Heart right ventricle (tissue), 16 donors: Measurements from ENCODE around the gene CFAP61. TPM values are rescaled to one million over a fixed set of nuclear protein-coding genes. Genes with fewer than 3 reads are reported as not detected.

Source experiments
- ATAC-seq, 8 donors: fragments of 200-7000 bp; cut with Tn5 transposase; one replicate each; pipeline ENCODE4 v1.9.1; 2020; ENCODE audit warnings: mild to moderate bottlenecking in 8 of 8, moderate library complexity in 8 of 8, moderate number of reproducible peaks in 1 of 8
- DNase-seq, 2 donors: peaks; one replicate each; pipeline ENCODE4 v3.0.0-alpha.2; 2020
- H3K27ac ChIP-seq, 10 donors: fragments of 200-600 bp; sonication (generic) in 2 of 10; one replicate each; pipeline versions ENCODE4 v1.5.0 to v1.8.0; 2020 to 2022; ENCODE audit warnings: mild to moderate bottlenecking in 3 of 10
- H3K27me3 ChIP-seq, 7 donors: fragments of 200-600 bp; one replicate each; pipeline ENCODE4 v1.8.0; 2021 to 2022; ENCODE audit warnings: mild to moderate bottlenecking in 2 of 7
- H3K36me3 ChIP-seq, 9 donors: fragments of 200-600 bp; sonication (generic) in 1 of 9; one replicate each; pipeline versions ENCODE4 v1.5.0 to v1.8.0; 2020 to 2022; ENCODE audit warnings: mild to moderate bottlenecking in 2 of 9
- H3K4me1 ChIP-seq, 9 donors: fragments of 200-600 bp; sonication (generic) in 1 of 9; one replicate each; pipeline versions ENCODE4 v1.5.0 to v1.8.0; 2020 to 2022; ENCODE audit warnings: mild to moderate bottlenecking in 4 of 9
- H3K4me3 ChIP-seq, 10 donors: fragments of 200-600 bp; sonication (generic) in 2 of 10; one replicate each; pipeline versions ENCODE4 v1.5.0 to v1.8.0; 2020 to 2022; ENCODE audit warnings: mild to moderate bottlenecking in 7 of 10, moderate library complexity in 2 of 10
- H3K9me3 ChIP-seq, 11 donors: fragments of 200-600 bp in 10 of 11; sonication (generic) in 2 of 11; one replicate each; pipeline versions ENCODE4 v1.5.0 to v1.8.0; 2013 to 2022; ENCODE audit warnings: mild to moderate bottlenecking in 2 of 11, control low read depth in 1 of 11, moderate library complexity in 1 of 11
- CTCF ChIP-seq, 9 donors: fragments of 200-600 bp; sonication (generic) in 2 of 9; IDR thresholded peaks; one replicate each; pipeline versions ENCODE4 v1.5.0 to v1.8.0; 2021 to 2022; ENCODE audit warnings: antibody characterized with exemption in 9 of 9, mild to moderate bottlenecking in 5 of 9, moderate library complexity in 1 of 9
- WGBS, 2 donors: extraction: QIAGEN DNeasy Blood & Tissue Kit; methylation state at CpG; one replicate each; pipeline ENCODE4 v1.1.7; 2013; ENCODE audit warnings: inconsistent platforms in 1 of 2; 5-methylcytosine and 5-hydroxymethylcytosine counted together
- intact Hi-C, 10 donors: fragments of 100-400 bp; cut with DNase I; formaldehyde crosslinking; loops; one replicate each; pipeline versions ENCODE4 v1.11.1 to v1.14.2; 2022
- polyA plus RNA-seq, 2 donors: library from polyadenylated mRNA; stranded (reverse); fragments of 200-250 nt; gene quantifications; one replicate each; pipeline ENCODE4 v1.2.3, GENCODE V29; 2013
- total RNA-seq, 10 donors: library from RNA; stranded (reverse); fragmentation: NEBNext Ultra II Directional in 3 of 10; extraction: Animal tissue kit (Norgen Biotek cat#: 25700) in 3 of 10; gene quantifications; one replicate each; pipeline versions ENCODE4 v1.2.1 to v1.2.4, GENCODE V29; 2021 to 2023
- donor health status: Arrhythmogenic right ventricular cardiomyopathy.
- donor health status: ischemic (EF 13 %, LVEDD 7.1; RV severe dilation, severe dysfunction).
- donor health status: healthy with polysubstance abuse.
- donor health status: DM: no; HTN: yes; CAD: no.
- donor health status: DM: no; HTN: no; CAD: no.
- donor health status: ischemic (EF 25% LVEDD 6.9; RV normal size, moderate dysfunction).
- donor health status: ischemic (EF 25% LVEDD 5.7; RV mildly dilated, moderate dysfunction).
- donor health status: healthy.
- donor health status: DM: yes; HTN: yes; CAD: no.
- donor health status: Ischemic cardiomyopathy.
- donor health status: ischemic (EF 35%, LVEDD 5.7; RV mildly dilated, moderate dysfunction).
- donor health status: nonischemic (EF 11% LVEDD 7.7; RV severe dilation, severe dysfunction).
- donor health status: DM: yes; HTN: yes; CAD: no.
- donor health status: PGD.
- donor health status: ischemic (EF 29% LVEDD 5.4; RV normal size, mild dysfunction).
- donor health status: nonischemic (EF 23%, LVEDD 6.1; RV moderate dilation, normal function).

The CFAP61 gene
- total and polyA plus RNA-seq, 12 donors: 8.2 to 140 (median 60.6) TPM

GRCh38 chr20:20362774-20363433 lies 310.6 kb downstream of the CFAP61 start:
- no peak overlapping the region for H3K4me3 ChIP-seq
- DNase-seq (no peak), ATAC-seq (no peak)
- WGBS, 2 donors: 1 to 2% methylated on average over 17 of the region's 17 CpGs
- H3K36me3 ChIP-seq: no peaks in the 10 kb centered on the region
- TF ChIP-seq CTCF (IDR thresholded peaks at IDR 0.05): no peak
- H3K27me3 ChIP-seq: peaks cover 32 to 87% (median 66%) of the 10 kb centered on the region in 7 donors
- no peaks in the 10 kb centered on the region for H3K9me3 ChIP-seq
- peaks cover 3 to 34% (median 21%) of the 10 kb centered on the region in 9 donors for H3K4me1 ChIP-seq
- H3K27ac ChIP-seq: no peak overlapping the region
- intact Hi-C loops: loop anchor here in 6 of 10 donors (5.0 to 10.0 kb wide), 2 partner anchors 202 to 204 kb away; no protein-coding TSS in a partner anchor

- intact Hi-C loops: loop anchor here in 6 of 10 donors (5.0 to 10.0 kb wide), 2 partner anchors 201 to 204 kb away; no protein-coding TSS in a partner anchor
- ATAC-seq: no peak
- H3K27me3 ChIP-seq: peaks cover 35 to 91% (median 67%) of the 10 kb centered on the region in 7 donors
- no peak for DNase-seq
- 1 to 5% methylated on average over 15 of the region's 15 CpGs for WGBS, 2 donors
- peaks cover 3 to 34% (median 21%) of the 10 kb centered on the region in 9 donors for H3K4me1 ChIP-seq
- no peak overlapping the region for H3K27ac ChIP-seq
- H3K9me3 ChIP-seq: no peaks in the 10 kb centered on the region
- peak overlapping the region in 2 of 10 donors; percentile 3 to 13 for H3K4me3 ChIP-seq
- no peaks in the 10 kb centered on the region for H3K36me3 ChIP-seq
- TF ChIP-seq CTCF (IDR thresholded peaks at IDR 0.05): no peak
These were observed 311.1 kb downstream of the CFAP61 start for GRCh38 chr20:20363434-20363798.

GRCh38 chr20:20363799-20364592 lies 311.7 kb downstream of the CFAP61 start:
- Histone ChIP-seq H3K4me3 (peak overlapping the region in 2 of 10 donors; percentile 3 to 13), H3K9me3 (no peaks in the 10 kb centered on the region), H3K27ac (no peak overlapping the region), H3K27me3 (peaks cover 37 to 92% (median 70%) of the 10 kb centered on the region in 7 donors), H3K36me3 (no peaks in the 10 kb centered on the region), H3K4me1 (peaks cover 3 to 37% (median 21%) of the 10 kb centered on the region in 9 donors)
- intact Hi-C loops: loop anchor here in 6 of 10 donors (5.0 to 10.0 kb wide), 2 partner anchors 201 to 203 kb away; no protein-coding TSS in a partner anchor
- no peak for TF ChIP-seq CTCF (IDR thresholded peaks at IDR 0.05)
- WGBS, 2 donors: 1% methylated on average over 70 of the region's 70 CpGs
- DNase-seq (no peak), ATAC-seq (no peak)
